Testis (tissue), 2 donors: Measurements from ENCODE around the gene KCNQ1.

Experiments
- POLR2A ChIP-seq: fragments of 450-650 bp; IDR thresholded peaks from one replicate; pipeline ENCODE4 v1.6.1; 2017; ENCODE audit warnings: antibody characterized with exemption, mild to moderate bottlenecking, moderate library complexity
- TF ChIP-seq, protein P1 (sequence below), 3 experiments: fragments of 450-650 bp in 2 of 3; fragments of 200-600 bp in 1 of 3; sonication (generic) in 1 of 3; IDR thresholded peaks; one replicate each; pipeline ENCODE4 v1.5.1; 2016 to 2019; ENCODE audit warnings: antibody characterized with exemption in 3 of 3, mild to moderate bottlenecking in 2 of 3, moderate library complexity in 1 of 3

DNA sequence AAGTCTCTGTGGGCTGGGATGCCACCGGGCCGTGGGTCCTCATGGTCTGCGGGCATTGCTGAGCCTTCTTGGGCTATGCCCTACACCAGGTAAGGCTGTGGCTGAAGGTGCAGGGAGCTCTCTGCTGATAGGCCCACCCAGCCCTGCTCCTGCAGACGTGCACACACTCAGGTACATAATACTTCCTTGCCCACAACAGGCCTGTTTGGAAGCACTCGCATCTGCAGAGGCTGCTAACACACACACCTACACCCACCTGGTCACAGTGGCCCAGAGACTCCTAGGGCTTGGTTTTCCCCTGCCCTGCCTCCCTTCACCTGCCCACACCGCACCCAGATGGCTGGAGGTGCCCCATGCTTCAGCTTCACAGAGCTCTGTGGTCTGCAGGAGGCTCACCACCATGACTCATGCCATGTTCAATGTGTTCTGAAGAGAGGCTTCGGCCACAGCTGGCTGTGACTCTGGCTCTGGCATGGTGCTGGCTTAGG lies 327.8 kb downstream of the KCNQ1 start:
- TF ChIP-seq, protein P1, sequence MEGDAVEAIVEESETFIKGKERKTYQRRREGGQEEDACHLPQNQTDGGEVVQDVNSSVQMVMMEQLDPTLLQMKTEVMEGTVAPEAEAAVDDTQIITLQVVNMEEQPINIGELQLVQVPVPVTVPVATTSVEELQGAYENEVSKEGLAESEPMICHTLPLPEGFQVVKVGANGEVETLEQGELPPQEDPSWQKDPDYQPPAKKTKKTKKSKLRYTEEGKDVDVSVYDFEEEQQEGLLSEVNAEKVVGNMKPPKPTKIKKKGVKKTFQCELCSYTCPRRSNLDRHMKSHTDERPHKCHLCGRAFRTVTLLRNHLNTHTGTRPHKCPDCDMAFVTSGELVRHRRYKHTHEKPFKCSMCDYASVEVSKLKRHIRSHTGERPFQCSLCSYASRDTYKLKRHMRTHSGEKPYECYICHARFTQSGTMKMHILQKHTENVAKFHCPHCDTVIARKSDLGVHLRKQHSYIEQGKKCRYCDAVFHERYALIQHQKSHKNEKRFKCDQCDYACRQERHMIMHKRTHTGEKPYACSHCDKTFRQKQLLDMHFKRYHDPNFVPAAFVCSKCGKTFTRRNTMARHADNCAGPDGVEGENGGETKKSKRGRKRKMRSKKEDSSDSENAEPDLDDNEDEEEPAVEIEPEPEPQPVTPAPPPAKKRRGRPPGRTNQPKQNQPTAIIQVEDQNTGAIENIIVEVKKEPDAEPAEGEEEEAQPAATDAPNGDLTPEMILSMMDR (IDR thresholded peaks at IDR 0.05): no peak
- TF ChIP-seq POLR2A: no peak
